Activated CD4-positive, alpha-beta T cell treated with anti-CD3 and anti-CD28 coated beads, Interleukin-2, amount 50 U/mL, for 1 hour (primary cell): ENCODE data around the gene GCLM.
A peak's percentile ranks its signal among the peaks of the same experiment; 100 is the strongest.
"Not testable (repeated sequence)": the region's sequence is repeated elsewhere in the genome, so short reads cannot be mapped to it uniquely, and the experiment has no call there.

ENCODE experiments used
- DNase-seq: peaks from one replicate; pipeline ENCODE4 v3.0.0-alpha.2; 2020

The GCLM gene

DNA sequence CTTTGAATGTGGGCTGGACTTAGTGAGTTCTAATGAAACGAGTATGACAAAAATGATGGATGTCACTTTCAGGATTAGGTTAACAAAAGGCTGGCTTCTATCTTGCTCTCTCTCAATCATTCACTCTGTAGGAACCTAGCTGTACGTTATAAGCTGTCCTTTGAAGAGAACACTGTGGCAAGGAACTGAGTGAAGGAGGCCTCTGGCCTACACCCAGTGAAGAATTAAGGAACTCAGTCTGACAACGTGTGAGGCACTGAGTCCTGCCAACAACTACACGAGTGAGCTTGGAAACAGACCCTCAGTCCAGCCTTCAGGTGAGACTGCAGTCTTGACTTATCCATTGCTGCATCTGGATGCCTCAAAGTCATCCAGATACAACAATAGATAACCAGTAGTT is 27.0 kb downstream of the GCLM start:
- no peak for DNase-seq

GRCh38 chr1:93880731-93881130 is 28.5 kb downstream of the GCLM start:
- no peak for DNase-seq

- DNase-seq, result peak; percentile 85
Measured at GRCh38 chr1:93878889-93879586, 30.2 kb downstream of the GCLM start, which contains the start of gene DNTTIP2. TSS of gene DNTTIP2 (minus strand) at chr1:93879206. CDS start at chr1:93879148, 58 bp downstream.

DNA sequence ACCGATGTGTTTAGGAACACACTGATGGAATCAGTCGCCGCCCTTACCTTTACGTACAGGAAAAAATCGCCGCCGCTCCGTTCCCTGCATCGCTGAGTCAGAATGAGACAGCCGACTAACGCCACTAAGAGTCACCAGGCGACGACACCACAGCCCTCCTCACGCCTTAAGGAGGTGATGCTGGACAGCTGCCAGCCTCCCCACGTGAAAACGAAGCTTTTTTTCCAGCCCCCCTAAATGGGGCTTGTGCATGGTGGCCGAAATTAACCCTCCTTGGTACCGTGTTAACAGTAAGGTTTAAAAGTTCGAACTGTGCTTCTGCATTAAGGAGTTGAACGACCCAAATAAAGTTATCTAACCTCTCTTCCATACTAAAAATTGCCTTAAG is 30.7 kb downstream of the GCLM start:
- peak; percentile 71 for DNase-seq

GRCh38 chr1:93877529-93877928 is 31.7 kb downstream of the GCLM start:
- no peak for DNase-seq

- no peak for DNase-seq
Measured at GRCh38 chr1:93876244-93876643, 33.0 kb downstream of the GCLM start.

DNA sequence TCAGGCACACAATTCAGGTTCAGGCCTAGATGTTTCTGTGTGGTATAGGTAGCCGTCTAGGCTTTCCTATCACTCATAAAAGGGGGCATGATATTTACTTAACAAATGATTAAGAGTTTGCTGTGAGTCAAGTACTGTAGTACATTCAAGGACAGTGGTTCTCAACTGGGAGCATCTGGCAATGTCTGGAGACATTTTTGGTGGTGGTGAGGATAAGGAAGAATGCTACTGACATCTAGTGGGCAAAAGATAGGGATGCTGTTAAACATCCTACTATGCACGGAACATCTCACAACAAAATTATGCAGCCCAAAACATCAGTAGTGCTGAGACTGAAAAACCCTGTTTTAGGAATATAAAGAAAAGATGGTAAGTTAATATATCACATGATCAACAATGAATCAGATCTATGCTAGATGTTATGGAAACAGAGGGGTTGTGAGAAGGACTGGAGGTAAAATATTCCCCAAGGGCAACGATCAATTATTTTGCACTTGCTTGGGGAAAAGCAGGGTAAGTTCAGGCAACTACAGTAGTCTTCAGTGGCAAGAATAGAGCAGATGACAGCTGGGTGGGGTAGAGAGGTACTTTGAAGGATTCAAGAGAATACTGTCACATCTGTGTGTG is 35.1 kb downstream of the GCLM start:
- no peak for DNase-seq

GRCh38 chr1:93871366-93871765 is 37.9 kb downstream of the GCLM start:
- no peak for DNase-seq

DNA sequence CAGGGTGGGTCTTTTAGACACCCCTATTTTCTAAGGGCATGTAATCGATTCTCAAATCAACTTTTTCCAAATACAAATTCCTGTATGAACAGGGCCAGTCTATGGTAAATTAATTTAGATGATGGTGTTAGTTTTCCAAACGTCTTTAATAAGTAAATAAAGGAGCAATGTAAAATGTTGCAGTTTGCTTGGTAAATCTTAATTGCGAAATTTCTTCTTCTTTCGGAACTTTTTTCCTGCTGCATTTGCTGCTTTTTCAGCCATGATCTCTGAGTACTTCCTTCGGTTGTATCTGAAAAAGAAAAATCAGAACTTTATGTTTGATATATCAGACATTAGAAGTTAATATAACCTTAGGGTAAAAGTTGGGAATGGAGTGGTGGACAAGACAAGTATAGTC is 39.6 kb downstream of the GCLM start:
- no peak for DNase-seq

GRCh38 chr1:93868492-93868891 is 40.7 kb downstream of the GCLM start:
- not testable (repeated sequence) for DNase-seq

GRCh38 chr1:93865253-93865652 is 44.0 kb downstream of the GCLM start:
- no peak for DNase-seq

DNA sequence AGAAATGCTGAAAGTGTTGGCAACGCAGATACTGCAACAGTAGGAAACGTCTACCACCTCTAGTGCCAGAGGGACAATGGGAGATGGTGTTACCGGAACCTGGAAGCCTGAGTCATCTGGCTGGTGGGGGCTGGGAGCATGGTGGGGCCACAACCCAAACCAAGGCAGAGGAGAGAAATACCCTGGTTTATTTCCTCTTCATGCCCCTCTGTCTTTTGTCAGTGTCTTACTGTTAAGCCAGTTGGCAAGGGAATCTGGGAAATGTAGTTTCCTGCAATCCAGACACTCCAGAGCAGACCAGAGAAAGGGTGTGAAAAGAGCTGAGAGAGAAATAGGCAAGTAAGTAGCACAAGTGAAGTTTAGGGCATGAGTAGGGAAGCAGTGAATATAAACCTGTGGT is 45.1 kb downstream of the GCLM start:
- DNase-seq, result no peak

DNA sequence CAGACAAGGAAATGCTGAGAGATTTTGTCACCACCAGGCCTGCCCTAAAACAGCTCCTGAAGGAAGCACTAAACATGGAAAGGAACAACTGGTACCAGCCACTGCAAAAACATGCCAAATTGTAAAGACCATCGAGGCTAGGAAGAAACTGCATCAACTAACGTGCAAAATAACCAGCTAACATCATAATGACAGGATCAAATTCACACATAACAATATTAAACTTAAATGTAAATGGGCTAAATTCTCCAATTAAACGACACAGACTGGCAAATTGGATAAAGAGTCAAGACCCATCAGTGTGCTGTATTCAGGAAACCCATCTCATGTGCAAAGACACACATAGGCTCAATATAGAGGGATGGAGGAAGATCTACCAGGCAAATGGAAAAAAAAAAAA is 51.6 kb downstream of the GCLM start:
- not testable (repeated sequence) for DNase-seq

GRCh38 chr1:93855983-93856382 is 53.2 kb downstream of the GCLM start:
- DNase-seq, result not testable (repeated sequence)

DNA sequence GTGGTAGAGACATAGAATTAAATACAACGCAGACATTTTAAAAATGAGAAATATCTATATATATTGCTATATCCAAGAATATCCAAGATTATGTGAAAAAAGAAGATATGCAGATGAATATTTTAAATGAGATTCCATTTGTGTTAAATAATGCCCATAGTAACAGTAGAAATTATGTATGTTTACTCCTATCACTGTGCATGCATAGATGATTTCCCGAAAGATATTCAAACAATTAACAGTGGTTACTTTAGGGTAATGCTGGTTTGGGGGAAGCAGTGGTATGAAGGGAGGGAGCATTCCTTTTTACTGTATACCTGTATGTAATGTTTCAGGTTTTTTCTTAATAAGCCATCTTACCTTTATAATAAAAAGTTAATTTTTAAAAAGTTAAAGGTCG is 55.3 kb downstream of the GCLM start:
- DNase-seq, result no peak

DNA sequence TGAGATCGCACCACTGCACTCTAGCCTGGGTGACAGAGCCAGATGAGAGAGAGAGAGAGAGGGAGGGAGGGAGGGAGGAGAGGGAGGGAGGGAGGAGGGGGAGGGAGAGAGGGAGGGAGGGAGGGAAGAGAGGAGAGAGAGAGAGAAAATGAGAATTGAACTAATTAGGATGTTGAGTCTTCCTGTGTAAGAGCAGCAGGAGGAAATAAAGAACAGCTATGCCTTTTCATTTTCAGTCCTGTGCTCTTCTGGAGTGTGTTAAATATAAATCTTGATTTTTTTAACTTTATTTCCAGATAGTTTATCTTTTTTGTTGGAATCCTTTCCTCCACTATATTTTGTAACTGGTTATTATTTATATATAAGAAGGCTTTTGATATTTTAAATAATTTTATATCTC is 57.4 kb downstream of the GCLM start:
- no peak for DNase-seq

DNA sequence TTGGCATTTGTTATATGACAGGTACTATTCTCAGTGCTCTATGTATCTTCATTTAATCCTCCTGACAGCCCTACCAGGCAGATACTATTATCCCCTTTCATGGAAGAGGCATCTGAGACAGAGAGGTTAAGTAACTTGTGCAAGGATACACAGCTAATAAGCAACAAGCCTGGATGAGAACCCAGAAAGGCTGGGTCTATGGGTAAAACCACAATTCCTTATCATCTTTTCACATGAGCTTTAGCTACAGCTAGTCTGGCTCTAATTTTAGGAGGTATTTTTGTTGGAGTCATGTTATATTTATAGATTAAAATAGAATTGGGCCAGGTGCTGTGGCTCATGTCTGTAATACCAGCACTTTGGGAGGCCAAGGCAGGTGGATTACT is 57.9 kb downstream of the GCLM start:
- DNase-seq, result no peak

- DNase-seq, result peak; percentile 59
Measured at GRCh38 chr1:93850687-93851326, 58.4 kb downstream of the GCLM start.

GRCh38 chr1:93848350-93848883 is 60.8 kb downstream of the GCLM start:
- no peak for DNase-seq

DNA sequence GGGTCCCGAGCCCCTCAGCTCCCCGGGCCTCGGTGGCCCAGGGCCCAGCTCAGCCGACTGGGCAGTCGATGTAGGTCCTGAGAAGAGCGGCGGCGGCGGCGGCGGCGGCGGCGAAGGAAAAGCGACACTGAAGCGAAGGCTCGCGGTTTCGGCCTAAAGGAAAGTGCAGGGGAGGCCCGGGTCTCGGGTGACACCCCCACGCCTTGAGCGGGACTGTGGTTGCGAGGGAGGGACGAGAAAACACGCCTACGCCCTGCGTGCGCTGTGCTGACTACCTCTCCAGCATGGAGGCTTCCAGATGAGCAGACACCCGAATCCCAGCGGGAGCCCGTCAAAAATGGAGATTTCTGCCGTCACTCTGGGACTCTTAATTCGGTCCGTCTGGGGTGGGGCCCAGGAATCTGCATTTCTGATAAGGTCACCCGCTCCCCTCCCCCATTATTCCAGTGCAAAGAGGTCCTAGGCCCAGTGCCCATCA is 61.4 kb downstream of the GCLM start:
- peak; percentile 68 for DNase-seq

DNA sequence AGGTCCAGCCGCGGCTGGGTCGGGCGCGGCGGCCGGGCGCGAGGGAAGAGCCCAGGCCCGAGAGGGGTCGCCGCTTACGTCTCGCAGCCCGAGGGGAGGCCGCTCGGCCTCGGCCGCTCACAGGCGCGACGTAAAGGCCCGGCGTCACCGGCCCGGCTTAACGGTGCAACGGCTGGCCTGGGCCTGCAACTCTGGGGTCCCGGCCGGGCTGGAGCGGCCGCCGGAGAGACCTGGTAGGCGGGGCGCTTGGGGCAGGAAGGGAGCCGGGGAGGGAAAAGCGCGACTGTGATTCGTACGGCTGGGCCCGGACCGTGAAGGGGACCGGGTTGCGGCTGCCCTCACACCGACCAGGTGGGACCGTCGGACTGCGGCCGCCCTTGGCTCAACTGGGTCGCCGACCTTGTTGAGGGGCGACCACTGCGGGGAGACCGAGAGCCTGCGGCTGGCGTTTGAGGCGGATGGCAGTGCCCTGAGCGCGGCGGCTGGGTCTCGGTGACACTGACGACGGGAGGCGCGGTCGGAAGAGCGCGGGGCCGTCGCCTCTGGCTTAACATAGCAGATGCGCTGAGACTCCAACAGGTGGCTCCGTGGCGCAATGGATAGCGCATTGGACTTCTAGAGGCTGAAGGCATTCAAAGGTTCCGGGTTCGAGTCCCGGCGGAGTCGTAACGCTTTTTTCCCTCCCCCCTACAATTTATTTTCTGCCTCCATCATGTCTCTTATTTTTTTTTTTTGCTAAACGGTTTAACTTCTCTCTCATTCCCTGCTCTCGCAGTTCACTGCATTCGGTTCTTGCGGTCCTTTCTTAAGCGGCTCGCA is 62.0 kb downstream of the GCLM start:
- DNase-seq, result peak; percentile 89

GRCh38 chr1:93846206-93846991 is 62.8 kb downstream of the GCLM start:
- DNase-seq, result peak; percentile 82
